Right atrium auricular region (tissue), 2 donors: ENCODE data around the gene EXOC3L1. TPM values are rescaled to one million over a fixed set of nuclear protein-coding genes. Genes with fewer than 3 reads are reported as not detected.

ENCODE experiments used
- DNase-seq: peaks from one replicate; pipeline ENCODE4 v3.0.0-alpha.2; 2019; ENCODE audit warnings: low spot score
- H3K27ac ChIP-seq, 2 donors: fragments of 200-600 bp; sonication (generic); 1 replicate in 1 of 2; 2 replicates in 1 of 2; pipeline ENCODE4 v1.5.1; 2016 to 2019
- H3K27me3 ChIP-seq, 2 donors: fragments of 200-600 bp; sonication (generic); one replicate each; pipeline versions ENCODE4 v1.5.1 to v1.6.0; 2017 to 2019
- H3K36me3 ChIP-seq: fragments of 200-600 bp; sonication (generic); one replicate; pipeline ENCODE4 v1.5.1; 2016
- H3K4me1 ChIP-seq, 2 donors: fragments of 200-600 bp; sonication (generic); one replicate each; pipeline versions ENCODE4 v1.5.1 to v1.6.0; 2017 to 2019
- H3K4me3 ChIP-seq, 2 donors: fragments of 200-600 bp; sonication (generic); 1 replicate in 1 of 2; 2 replicates in 1 of 2; pipeline ENCODE4 v1.5.1; 2017 to 2019; ENCODE audit warnings: mild to moderate bottlenecking in 1 of 2, moderate library complexity in 1 of 2
- H3K9me3 ChIP-seq, 2 donors: fragments of 200-600 bp; sonication (generic); one replicate each; pipeline ENCODE4 v1.5.1; 2019
- CTCF ChIP-seq, 2 donors: fragments of 200-600 bp; sonication (generic); IDR thresholded peaks; one replicate each; pipeline ENCODE4 v1.5.1; 2019; ENCODE audit warnings: antibody characterized with exemption in 2 of 2
- total RNA-seq, 2 donors: library from RNA; depleted of rRNA; stranded (reverse); fragments of >200 nt; gene quantifications; one replicate each; pipeline ENCODE4 v1.1.0, GENCODE V29; 2016

The EXOC3L1 gene
- total RNA-seq, 2 donors from 2014 or later, result 2.2 to 2.5 TPM

GRCh38 chr16:67164599-67165061 lies 25.3 kb downstream of the EXOC3L1 start, which contains the start of gene HSF4:
HSF4 (plus strand) TSS chr16:67164745; CDS start chr16:67164812, 67 bp downstream.
- no peaks in the 10 kb centered on the region for H3K27me3 ChIP-seq
- DNase-seq, result no peak
- no peak for TF ChIP-seq CTCF (IDR thresholded peaks at IDR 0.05)

GRCh38 chr16:67163999-67164558 lies 25.9 kb downstream of the EXOC3L1 start:
- H3K9me3 ChIP-seq, result no peaks in the 10 kb centered on the region
- H3K27ac ChIP-seq, result peak overlapping the region; percentile 69 to 80
- no peaks in the 10 kb centered on the region for H3K27me3 ChIP-seq
- no peak for TF ChIP-seq CTCF (IDR thresholded peaks at IDR 0.05)
- H3K4me1 ChIP-seq, result peaks cover 0 to 61% of the 10 kb centered on the region in 2 donors
- no peak for DNase-seq
- peak overlapping the region; percentile 16 to 47 for H3K4me3 ChIP-seq
- H3K36me3 ChIP-seq, result no peaks in the 10 kb centered on the region

More at GRCh38 chr16:67164599-67165061, 25.3 kb downstream of the EXOC3L1 start, which contains the start of gene HSF4:
- Histone ChIP-seq H3K27ac (peak within 1 kb of the TSS; percentile 69 to 80), H3K4me1 (peaks cover 0 to 64% of the 10 kb centered on the region in 2 donors), H3K4me3 (peak within 1 kb of the TSS; percentile 26 to 47), H3K36me3 (no peaks in the 10 kb centered on the region), H3K9me3 (no peaks in the 10 kb centered on the region)

GRCh38 chr16:67163164-67163998 lies 26.6 kb downstream of the EXOC3L1 start:
- no peaks in the 10 kb centered on the region for H3K27me3 ChIP-seq

GRCh38 chr16:67162506-67163163 lies 27.3 kb downstream of the EXOC3L1 start:
- H3K4me3 ChIP-seq, result peak overlapping the region in 1 of 2 donors; percentile 47
- H3K9me3 ChIP-seq, result no peaks in the 10 kb centered on the region
- H3K4me1 ChIP-seq, result peaks cover 0 to 62% of the 10 kb centered on the region in 2 donors
- H3K36me3 ChIP-seq, result no peaks in the 10 kb centered on the region
- H3K27ac ChIP-seq, result peak overlapping the region; percentile 69 to 80
- TF ChIP-seq CTCF (IDR thresholded peaks at IDR 0.05), result no peak
- no peaks in the 10 kb centered on the region for H3K27me3 ChIP-seq
- no peak for DNase-seq

More at GRCh38 chr16:67163164-67163998, 26.6 kb downstream of the EXOC3L1 start:
- Histone ChIP-seq H3K4me1 (peaks cover 0 to 62% of the 10 kb centered on the region in 2 donors), H3K4me3 (peak overlapping the region; percentile 16 to 47), H3K36me3 (no peaks in the 10 kb centered on the region), H3K27ac (peak overlapping the region; percentile 69 to 80), H3K9me3 (no peaks in the 10 kb centered on the region)
- TF ChIP-seq CTCF (IDR thresholded peaks at IDR 0.05), result no peak
- DNase-seq, result no peak

GRCh38 chr16:67161595-67162058 lies 28.3 kb downstream of the EXOC3L1 start:
- Histone ChIP-seq H3K9me3 (no peaks in the 10 kb centered on the region), H3K27me3 (no peaks in the 10 kb centered on the region), H3K36me3 (no peaks in the 10 kb centered on the region), H3K27ac (peak overlapping the region; percentile 79 to 90), H3K4me1 (peaks cover 0 to 62% of the 10 kb centered on the region in 2 donors), H3K4me3 (peak overlapping the region in 1 of 2 donors; percentile 96)
- DNase-seq, result no peak
- no peak for TF ChIP-seq CTCF (IDR thresholded peaks at IDR 0.05)
